H1 (cell line): ENCODE results near the gene CCDC88C. TPM values are rescaled to one million over a fixed set of nuclear protein-coding genes. Genes with fewer than 3 reads are reported as not detected.

Source experiments
- CTCF ChIA-PET: fragments of 300-600 bp; sonication (Branson Sonifier 250); formaldehyde crosslinking; loops from one replicate; lab custom pipeline; 2021; ENCODE audit not compliant: partially characterized antibody; lab: Charles Lee
- POLR2A ChIA-PET: fragments of 300-600 bp; sonication (Branson Sonifier 250); formaldehyde crosslinking; loops from one replicate; lab custom pipeline; 2021; ENCODE audit warnings: inconsistent platforms; ENCODE audit not compliant: partially characterized antibody; lab: Charles Lee
- DNase-seq, 2 experiments: peaks; one replicate each; pipeline versions ENCODE4 v3.0.0 to v3.0.0-alpha.2; 2010 to 2022; ENCODE audit warnings: low spot score in 2 of 2, low read depth in 1 of 2, mixed read lengths in 1 of 2
- FAIRE-seq: peaks from 2 replicates; lab custom pipeline; 2011; peaks lifted over from hg19 to GRCh38; lab: Jason Lieb, UNC
- H2AFZ ChIP-seq: 2 replicates; pipeline ENCODE4 v1.8.1; 2012; ENCODE audit warnings: low read length, inconsistent platforms
- H2AK5ac ChIP-seq: 2 replicates; pipeline ENCODE4 v1.6.1; 2013; ENCODE audit warnings: low read depth, low read length
- H2BK120ac ChIP-seq: replicated peaks from 2 replicates; pipeline ENCODE3; 2013; ENCODE audit warnings: low read depth, low read length, inconsistent platforms
- H2BK12ac ChIP-seq: 2 replicates; pipeline ENCODE4 v1.6.1; 2013; ENCODE audit warnings: low read depth, low read length
- H2BK15ac ChIP-seq: 2 replicates; pipeline ENCODE4 v1.6.1; 2013; ENCODE audit warnings: low read length
- H2BK20ac ChIP-seq: 2 replicates; pipeline ENCODE4 v1.6.1; 2013; ENCODE audit warnings: low read length
- H2BK5ac ChIP-seq: 2 replicates; pipeline ENCODE4 v1.6.1; 2013; ENCODE audit warnings: low read depth, low read length
- H3K14ac ChIP-seq: 2 replicates; pipeline ENCODE4 v1.6.1; 2013; ENCODE audit warnings: inconsistent platforms; ENCODE audit not compliant: insufficient read length
- H3K18ac ChIP-seq: 2 replicates; pipeline ENCODE4 v1.6.1; 2013; ENCODE audit warnings: low read length; ENCODE audit errors: extremely low read depth
- H3K23ac ChIP-seq: 2 replicates; pipeline ENCODE4 v1.6.1; 2013; ENCODE audit warnings: inconsistent platforms; ENCODE audit not compliant: insufficient read length
- H3K23me2 ChIP-seq: 2 replicates; pipeline ENCODE4 v1.6.1; 2013; ENCODE audit warnings: low read depth, low read length
- H3K27ac ChIP-seq: 2 replicates; pipeline ENCODE4 v1.6.1; 2011; ENCODE audit warnings: low read depth, low read length, inconsistent platforms
- H3K27me3 ChIP-seq, 4 experiments: replicated peaks in 1 of 4; 1 replicate in 1 of 4; 2 replicates in 3 of 4; pipeline versions ENCODE4 v1.6.1 to v1.8.1; 2011 to 2013; ENCODE audit warnings: low read length in 3 of 4, mild to moderate bottlenecking in 3 of 4, inconsistent platforms in 2 of 4, mixed read lengths in 2 of 4, moderate library complexity in 1 of 4; ENCODE audit not compliant: control insufficient read depth in 3 of 4, insufficient read depth in 3 of 4; ENCODE audit errors: extremely low read depth in 1 of 4
- H3K36me3 ChIP-seq, 4 experiments: 2 replicates each; pipeline versions ENCODE4 v1.6.1 to v1.8.1; 2011 to 2013; ENCODE audit warnings: mild to moderate bottlenecking in 4 of 4, low read length in 3 of 4, moderate library complexity in 2 of 4, control low read depth in 1 of 4, inconsistent platforms in 1 of 4; ENCODE audit not compliant: insufficient read depth in 4 of 4, control insufficient read depth in 2 of 4
- H3K4ac ChIP-seq: replicated peaks from 2 replicates; pipeline ENCODE3; 2013; ENCODE audit warnings: low read length, low read depth, mixed read lengths, inconsistent platforms; ENCODE audit not compliant: insufficient read length
- H3K4me1 ChIP-seq, 4 experiments: replicated peaks in 1 of 4; 1 replicate in 1 of 4; 2 replicates in 3 of 4; pipeline versions ENCODE4 v1.6.1 to v1.8.1; 2011 to 2013; ENCODE audit warnings: low read length in 3 of 4, inconsistent platforms in 2 of 4, mixed read lengths in 1 of 4; ENCODE audit not compliant: insufficient read depth in 4 of 4, control insufficient read depth in 3 of 4
- H3K4me2 ChIP-seq, 2 experiments: 2 replicates each; pipeline versions ENCODE4 v1.6.1 to v1.8.1; 2011 to 2013; ENCODE audit warnings: low read depth in 2 of 2, low read length in 2 of 2, control low read depth in 1 of 2, inconsistent platforms in 1 of 2, mild to moderate bottlenecking in 1 of 2; ENCODE audit not compliant: insufficient read depth in 1 of 2
- H3K4me3 ChIP-seq, 4 experiments: fragments of 200-600, 300-600 bp in 1 of 4; sonication (generic), shearing (Covaris generic), sonication (Bioruptor Twin) in 1 of 4; 2 replicates each; pipeline versions ENCODE4 v1.5.1 to v1.8.1; 2011 to 2016; ENCODE audit warnings: low read length in 4 of 4, low read depth in 3 of 4, control low read depth in 2 of 4, inconsistent platforms in 2 of 4, mild to moderate bottlenecking in 2 of 4, mixed read lengths in 1 of 4, moderate library complexity in 1 of 4; ENCODE audit not compliant: insufficient read depth in 2 of 4; ENCODE audit errors: extremely low read depth in 1 of 4
- H3K56ac ChIP-seq: replicated peaks from 2 replicates; pipeline ENCODE3; 2013; ENCODE audit warnings: low read depth, mild to moderate bottlenecking, mixed read lengths, low read length, inconsistent platforms; ENCODE audit not compliant: insufficient read length
- H3K79me1 ChIP-seq: 2 replicates; pipeline ENCODE4 v1.6.1; 2013; ENCODE audit warnings: low read depth, low read length, control low read depth
- H3K79me2 ChIP-seq, 2 experiments: 2 replicates each; pipeline versions ENCODE4 v1.6.1 to v1.8.1; 2012 to 2013; ENCODE audit warnings: low read length in 2 of 2, mild to moderate bottlenecking in 2 of 2, inconsistent platforms in 1 of 2; ENCODE audit not compliant: insufficient read depth in 2 of 2, control insufficient read depth in 1 of 2
- H3K9ac ChIP-seq, 4 experiments: replicated peaks in 1 of 4; 1 replicate in 1 of 4; 2 replicates in 3 of 4; pipeline versions ENCODE4 v1.6.1 to v1.8.1; 2011 to 2013; ENCODE audit warnings: low read depth in 3 of 4, low read length in 3 of 4, control low read depth in 2 of 4, mild to moderate bottlenecking in 2 of 4, moderate library complexity in 2 of 4, inconsistent platforms in 1 of 4; ENCODE audit errors: extremely low read depth in 1 of 4
- H3K9me3 ChIP-seq, 2 experiments: 2 replicates each; pipeline versions ENCODE4 v1.6.1 to v1.8.1; 2012 to 2013; ENCODE audit warnings: mild to moderate bottlenecking in 2 of 2, moderate library complexity in 2 of 2, control low read depth in 1 of 2, inconsistent platforms in 1 of 2, low read depth in 1 of 2, low read length in 1 of 2, mixed read lengths in 1 of 2; ENCODE audit not compliant: insufficient read depth in 2 of 2
- H4K20me1 ChIP-seq, 2 experiments: replicated peaks in 1 of 2; 2 replicates each; pipeline versions ENCODE3 to v1.8.1; 2011 to 2013; ENCODE audit warnings: inconsistent platforms in 2 of 2, low read length in 2 of 2, mild to moderate bottlenecking in 1 of 2; ENCODE audit not compliant: insufficient read depth in 2 of 2, control insufficient read depth in 1 of 2
- H4K5ac ChIP-seq: 2 replicates; pipeline ENCODE4 v1.6.1; 2013; ENCODE audit warnings: low read length, low read depth, mixed read lengths, inconsistent platforms; ENCODE audit not compliant: insufficient read length
- H4K8ac ChIP-seq: 2 replicates; pipeline ENCODE4 v1.8.0; 2013; ENCODE audit warnings: mild to moderate bottlenecking, moderate library complexity, low read length, inconsistent platforms; ENCODE audit not compliant: insufficient read depth; ENCODE audit errors: extremely low read depth
- H4K91ac ChIP-seq: replicated peaks from 2 replicates; pipeline ENCODE3; 2013; ENCODE audit warnings: low read length, mixed read lengths, inconsistent platforms; ENCODE audit not compliant: insufficient read length
- CHD2 ChIP-seq: IDR thresholded peaks from 2 replicates; pipeline ENCODE4 v1.6.1; 2012; ENCODE audit warnings: low read length, improper control_type of control experiment
- FOSL1 ChIP-seq: IDR thresholded peaks from 2 replicates; pipeline ENCODE4 v1.6.1; 2011; ENCODE audit warnings: mild to moderate bottlenecking, low read depth, low read length, moderate library complexity; ENCODE audit not compliant: insufficient read depth
- GTF2F1 ChIP-seq: IDR thresholded peaks from 2 replicates; pipeline ENCODE4 v1.6.1; 2012; ENCODE audit warnings: low read depth, low read length, improper control_type of control experiment, borderline replicate concordance
- KDM4A ChIP-seq: IDR thresholded peaks from one replicate; pipeline ENCODE4 v1.7.1; 2012; ENCODE audit warnings: low read depth, mild to moderate bottlenecking, moderate library complexity, low read length, inconsistent platforms; ENCODE audit not compliant: severe bottlenecking
- RNF2 ChIP-seq: fragments of 200-900, 300-1000 bp; sonication (generic); IDR thresholded peaks from 2 replicates; pipeline ENCODE4 v1.7.1; 2016; ENCODE audit warnings: borderline replicate concordance, low read depth, mild to moderate bottlenecking, antibody characterized with exemption, low read length; ENCODE audit not compliant: poor library complexity, severe bottlenecking; ENCODE audit errors: missing control alignments
- TEAD4 ChIP-seq: IDR thresholded peaks from 2 replicates; pipeline ENCODE4 v1.6.1; 2012; ENCODE audit warnings: low read depth, low read length, inconsistent platforms, mixed read lengths
- YY1 ChIP-seq: IDR thresholded peaks from 2 replicates; pipeline ENCODE4 v1.6.1; 2011; ENCODE audit warnings: low read depth, mild to moderate bottlenecking, low read length
- WGBS, 2 experiments: shearing (Covaris generic) in 1 of 2; methylation state at CpG; one replicate each; pipeline versions ENCODE4 v1.1.6 to v1.1.7; 2013 to 2015; ENCODE audit warnings: low lambda C conversion rate in 2 of 2, mixed read lengths in 2 of 2, inconsistent platforms in 1 of 2, low coverage in 1 of 2, missing lambda C conversion rate in 1 of 2; ENCODE audit not compliant: insufficient replicate concordance in 2 of 2, insufficient coverage in 1 of 2, insufficient read length in 1 of 2; ENCODE audit errors: extremely low coverage in 1 of 2, missing lambda C conversion rate in 1 of 2; 5-methylcytosine and 5-hydroxymethylcytosine counted together
- polyA plus RNA-seq, 7 experiments: library from polyadenylated mRNA; depleted of rRNA in 3 of 7; stranded (reverse) in 5 of 7; unstranded in 2 of 7; fragments of >200 nt in 5 of 7; fragments of 200-250 nt in 2 of 7; gene quantifications; 1 replicate in 5 of 7; 2 replicates in 1 of 7; 4 replicates in 1 of 7; pipeline versions ENCODE4 v1.2.1 to v1.2.3, GENCODE V29; 2011 to 2013; ENCODE audit warnings: missing spikeins in 2 of 7, mixed read lengths in 2 of 7
- total RNA-seq: library from RNA; stranded (reverse); fragmentation: NEBNext Ultra II Directional; extraction: Animal tissue kit (Norgen Biotek cat#: 25700); gene quantifications from 2 replicates; pipeline ENCODE4 v1.2.1, GENCODE V29; 2021

Gene CCDC88C
- total and polyA plus RNA-seq, 2 of the 8 experiments (the other 6 are each of a cell fraction or from before 2014, with no cell fraction given), result 10.3 to 57.7 TPM

DNA sequence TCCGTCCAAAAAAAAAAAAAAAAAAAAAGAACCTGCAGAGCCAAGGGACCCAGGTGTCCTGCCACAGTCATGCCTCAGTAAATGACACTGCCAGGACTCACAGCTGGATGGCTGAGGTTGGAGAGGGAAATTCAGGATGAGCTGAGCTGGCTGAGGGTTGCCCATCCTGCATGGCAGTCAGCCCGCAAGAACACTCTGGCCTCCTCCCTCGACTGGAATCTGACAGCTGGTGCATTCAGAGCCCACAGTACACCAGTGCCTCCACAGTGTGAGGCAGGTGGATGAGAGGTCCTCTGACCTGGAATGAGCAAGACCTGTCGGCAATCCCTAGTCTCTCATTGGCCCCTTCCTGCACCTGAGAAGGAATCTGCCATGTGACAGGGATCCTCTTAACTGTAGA lies 98.7 kb downstream of the CCDC88C start:
- no peak overlapping the region for H2BK20ac ChIP-seq
- FAIRE-seq (no peak), DNase-seq (no peak)
- CTCF ChIA-PET, result interaction anchor here (0.6 to 2.7 kb wide), 9 partner anchors 10 to 594 kb away, joined by 3 to 12 read pairs (median 3); no protein-coding TSS in a partner anchor
- no peaks in the 10 kb centered on the region for H3K79me1 ChIP-seq
- H4K5ac ChIP-seq, result no peak overlapping the region
- H2AK5ac ChIP-seq, result no peak overlapping the region
- H3K4me1 ChIP-seq, result peaks cover 0 to 2% (median 0%) of the 10 kb centered on the region in 4 experiments; a peak in 1 of 7 replicates
- WGBS, 2 experiments, result 89% methylated on average over 3 of the region's 4 CpGs; no CpG with 5 or more reads in 1 of the 2 experiments
- no peak overlapping the region for H3K4ac ChIP-seq
- H2BK12ac ChIP-seq, result no peak overlapping the region
- H3K27ac ChIP-seq, result no peak overlapping the region
- no peak overlapping the region for H2BK15ac ChIP-seq
- H3K18ac ChIP-seq, result no peak overlapping the region
- no peak overlapping the region for H2AFZ ChIP-seq
- H3K36me3 ChIP-seq, result peaks cover 22 to 43% (median 38%) of the 10 kb centered on the region in 4 experiments
- peaks cover 3 to 9% of the 10 kb centered on the region in 2 experiments for H4K20me1 ChIP-seq
- no peaks in the 10 kb centered on the region for H3K23me2 ChIP-seq
- H3K4me3 ChIP-seq, result no peak overlapping the region
- H4K91ac ChIP-seq, result no peak overlapping the region
- POLR2A ChIA-PET, result no interaction called here
- peaks cover 11 to 16% of the 10 kb centered on the region in 2 experiments for H3K9me3 ChIP-seq
- no peak overlapping the region for H3K9ac ChIP-seq
- no peak overlapping the region for H2BK5ac ChIP-seq
- H2BK120ac ChIP-seq, result no peak overlapping the region
- no peak overlapping the region for H3K56ac ChIP-seq
- H3K4me2 ChIP-seq, result no peak overlapping the region
- no peaks in the 10 kb centered on the region for H3K79me2 ChIP-seq
- TF ChIP-seq KDM4A, result no peak
- TF ChIP-seq FOSL1, result no peak
- TF ChIP-seq RNF2, result no peak
- TF ChIP-seq GTF2F1, result no peak
- no peak for TF ChIP-seq TEAD4
- no peak for TF ChIP-seq YY1
- no peak for TF ChIP-seq CHD2
- no peak overlapping the region for H4K8ac ChIP-seq
- H3K27me3 ChIP-seq, result no peaks in the 10 kb centered on the region
- no peak overlapping the region for H3K14ac ChIP-seq
- H3K23ac ChIP-seq, result no peak overlapping the region
